Hepatocyte (in vitro differentiated cells): Measurements from ENCODE around the gene SH2D7. TPM values are rescaled to one million over a fixed set of nuclear protein-coding genes. Genes with fewer than 3 reads are reported as not detected.

Experiments
- DNase-seq: peaks from one replicate; pipeline ENCODE4 v3.0.0-alpha.2; 2016; ENCODE audit warnings: low spot score
- H2AFZ ChIP-seq: fragments of 200-600 bp; sonication (generic); 2 replicates; pipeline ENCODE4 v1.6.0; 2016; ENCODE audit warnings: antibody characterized with exemption, mild to moderate bottlenecking
- H3K27ac ChIP-seq: fragments of 200-600 bp; sonication (generic); 2 replicates; pipeline ENCODE4 v1.5.1; 2016; ENCODE audit warnings: mild to moderate bottlenecking
- H3K27me3 ChIP-seq: fragments of 200-600 bp; sonication (generic); 2 replicates; pipeline ENCODE4 v1.6.1; 2016
- H3K36me3 ChIP-seq: fragments of 200-600 bp; sonication (generic); replicated peaks from 2 replicates; pipeline ENCODE4 v1.5.1; 2016; ENCODE audit warnings: low read depth; ENCODE audit not compliant: insufficient read depth
- H3K4me1 ChIP-seq: fragments of 200-600 bp; sonication (generic); 2 replicates; pipeline ENCODE4 v1.5.1; 2016; ENCODE audit warnings: mild to moderate bottlenecking, moderate library complexity; ENCODE audit not compliant: insufficient read depth
- H3K4me2 ChIP-seq: fragments of 200-600 bp; sonication (generic); 2 replicates; pipeline ENCODE4 v1.6.0; 2016
- H3K4me3 ChIP-seq: fragments of 200-600 bp; sonication (generic); 2 replicates; pipeline ENCODE4 v1.5.1; 2016; ENCODE audit warnings: mild to moderate bottlenecking
- H3K79me2 ChIP-seq: fragments of 200-600 bp; sonication (generic); 2 replicates; pipeline ENCODE4 v1.6.0; 2017; ENCODE audit warnings: mild to moderate bottlenecking
- H3K9me2 ChIP-seq: fragments of 200-600 bp; sonication (generic); replicated peaks from 2 replicates; pipeline ENCODE4 v1.6.0; 2017; ENCODE audit warnings: mild to moderate bottlenecking; ENCODE audit not compliant: insufficient read depth
- H3K9me3 ChIP-seq: fragments of 200-600 bp; sonication (generic); 2 replicates; pipeline ENCODE4 v1.5.1; 2016; ENCODE audit warnings: low read depth, mild to moderate bottlenecking
- H4K20me1 ChIP-seq: fragments of 200-600 bp; sonication (generic); 2 replicates; pipeline ENCODE4 v1.6.0; 2016; ENCODE audit warnings: mild to moderate bottlenecking; ENCODE audit not compliant: insufficient read depth, poor library complexity, severe bottlenecking
- EZH2 ChIP-seq: fragments of 200-600 bp; sonication (generic); IDR thresholded peaks from 2 replicates; pipeline ENCODE4 v1.6.1; 2016; ENCODE audit warnings: antibody characterized with exemption, mild to moderate bottlenecking, borderline replicate concordance
- EZH2phosphoT487 ChIP-seq: fragments of 200-600 bp; sonication (generic); IDR thresholded peaks from one replicate; pipeline ENCODE4 v1.6.1; 2018; ENCODE audit warnings: antibody characterized with exemption, mild to moderate bottlenecking, low read depth, moderate library complexity; ENCODE audit not compliant: unreplicated experiment, severe bottlenecking
- WGBS: methylation state at CpG from one replicate; pipeline ENCODE4 v1.1.6; 2016; ENCODE audit warnings: low lambda C conversion rate; ENCODE audit errors: missing lambda C conversion rate; 5-methylcytosine and 5-hydroxymethylcytosine counted together
- polyA plus RNA-seq: library from polyadenylated mRNA; unstranded; fragments of >200 nt; fragmentation: Nextera tagmentation; extraction: Ambion mirVana; gene quantifications from 2 replicates; pipeline ENCODE4 v1.2.1, GENCODE V29; 2016
- total RNA-seq: library from RNA; depleted of rRNA; stranded (reverse); fragments of >200 nt; gene quantifications from 2 replicates; pipeline ENCODE4 v1.2.3, GENCODE V29; 2014
- TF ChIP-seq, protein P1 (sequence below): fragments of 200-600 bp; sonication (generic); IDR thresholded peaks from 2 replicates; pipeline ENCODE4 v1.5.1; 2016; ENCODE audit warnings: antibody characterized with exemption, mild to moderate bottlenecking; ENCODE audit not compliant: poor library complexity

SH2D7 gene
- total and polyA plus RNA-seq, 2 experiments from 2014 or later = 0.22 TPM; not detected in 1

DNA sequence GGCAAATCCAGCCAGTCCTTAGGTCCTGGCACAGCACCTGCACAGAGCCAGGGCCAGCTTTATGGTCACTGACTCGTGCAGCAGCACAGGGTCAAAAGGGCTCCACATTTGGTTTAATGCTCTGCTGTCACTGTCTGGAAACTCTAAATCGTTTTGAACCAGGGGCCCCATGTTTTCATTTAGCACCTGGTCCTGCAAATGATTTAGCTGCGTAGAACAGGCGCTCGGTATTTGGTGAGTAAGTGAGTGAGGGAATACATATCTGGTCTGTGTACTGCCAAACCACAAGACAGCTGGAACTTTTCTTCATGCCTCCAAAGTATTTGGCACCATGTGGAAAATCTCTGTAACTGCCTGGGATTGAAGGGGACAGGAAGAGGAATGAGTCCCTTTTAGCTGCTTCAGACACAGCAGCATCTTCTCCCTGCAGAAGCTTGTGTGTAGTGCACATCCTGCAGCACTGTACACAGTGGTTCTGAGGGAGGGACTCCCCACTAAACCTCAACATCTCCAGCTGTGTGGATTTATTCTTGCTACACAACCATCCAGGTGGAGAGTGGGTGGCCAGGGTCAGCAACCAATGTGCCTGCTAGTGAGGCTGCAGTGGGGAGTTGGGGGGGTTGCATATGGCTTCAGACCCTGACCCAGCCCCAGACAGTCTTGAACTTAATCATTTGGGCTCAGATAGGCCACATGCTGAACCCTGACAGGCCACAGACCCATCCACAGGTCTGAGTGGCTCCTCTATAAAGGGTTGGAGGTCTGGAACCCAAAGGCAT is 1.1 kb downstream of the SH2D7 start:
- Histone ChIP-seq H3K9me2 (no peaks in the 10 kb centered on the region), H3K4me3 (no peak overlapping the region), H3K79me2 (no peaks in the 10 kb centered on the region), H3K4me1 (peaks cover 23% of the 10 kb centered on the region), H3K27ac (no peak overlapping the region), H3K9me3 (no peaks in the 10 kb centered on the region), H3K27me3 (no peaks in the 10 kb centered on the region), H3K36me3 (no peaks in the 10 kb centered on the region), H3K4me2 (no peak overlapping the region), H4K20me1 (no peaks in the 10 kb centered on the region), H2AFZ (no peak overlapping the region)
- TF ChIP-seq, protein P1, sequence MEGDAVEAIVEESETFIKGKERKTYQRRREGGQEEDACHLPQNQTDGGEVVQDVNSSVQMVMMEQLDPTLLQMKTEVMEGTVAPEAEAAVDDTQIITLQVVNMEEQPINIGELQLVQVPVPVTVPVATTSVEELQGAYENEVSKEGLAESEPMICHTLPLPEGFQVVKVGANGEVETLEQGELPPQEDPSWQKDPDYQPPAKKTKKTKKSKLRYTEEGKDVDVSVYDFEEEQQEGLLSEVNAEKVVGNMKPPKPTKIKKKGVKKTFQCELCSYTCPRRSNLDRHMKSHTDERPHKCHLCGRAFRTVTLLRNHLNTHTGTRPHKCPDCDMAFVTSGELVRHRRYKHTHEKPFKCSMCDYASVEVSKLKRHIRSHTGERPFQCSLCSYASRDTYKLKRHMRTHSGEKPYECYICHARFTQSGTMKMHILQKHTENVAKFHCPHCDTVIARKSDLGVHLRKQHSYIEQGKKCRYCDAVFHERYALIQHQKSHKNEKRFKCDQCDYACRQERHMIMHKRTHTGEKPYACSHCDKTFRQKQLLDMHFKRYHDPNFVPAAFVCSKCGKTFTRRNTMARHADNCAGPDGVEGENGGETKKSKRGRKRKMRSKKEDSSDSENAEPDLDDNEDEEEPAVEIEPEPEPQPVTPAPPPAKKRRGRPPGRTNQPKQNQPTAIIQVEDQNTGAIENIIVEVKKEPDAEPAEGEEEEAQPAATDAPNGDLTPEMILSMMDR = no peak
- TF ChIP-seq EZH2 (no peak), EZH2phosphoT487 (no peak)
- WGBS = 37% methylated on average over 5 of the region's 5 CpGs
- DNase-seq = no peak

DNA sequence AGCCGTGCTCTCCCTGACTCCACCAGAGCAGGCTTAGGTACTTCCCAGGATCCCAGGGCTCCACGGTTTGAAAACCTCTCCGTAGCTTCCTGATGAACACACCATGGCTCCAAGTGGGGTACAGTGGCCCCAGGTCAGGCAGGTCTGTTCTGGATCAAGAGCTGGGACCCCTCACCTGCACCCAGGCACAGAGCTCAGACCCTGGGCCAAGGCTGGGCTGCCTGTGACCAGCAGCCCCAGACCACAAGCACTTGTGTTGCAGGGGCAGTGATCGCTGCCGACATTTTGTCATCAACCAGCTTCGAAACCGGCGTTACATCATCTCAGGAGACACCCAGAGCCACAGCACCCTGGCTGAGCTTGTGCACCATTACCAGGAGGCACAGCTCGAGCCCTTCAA is 5.3 kb downstream of the SH2D7 start:
- 92% methylated on average over 9 of the region's 9 CpGs for WGBS
- no peaks in the 10 kb centered on the region for H3K27me3 ChIP-seq
- no peaks in the 10 kb centered on the region for H3K9me3 ChIP-seq
- no peaks in the 10 kb centered on the region for H4K20me1 ChIP-seq
- no peak overlapping the region for H3K4me3 ChIP-seq
- H2AFZ ChIP-seq = no peak overlapping the region
- H3K4me1 ChIP-seq = peaks cover 11% of the 10 kb centered on the region
- H3K27ac ChIP-seq = no peak overlapping the region
- no peak overlapping the region for H3K4me2 ChIP-seq
- H3K79me2 ChIP-seq = no peaks in the 10 kb centered on the region
- no peak for DNase-seq
- no peaks in the 10 kb centered on the region for H3K9me2 ChIP-seq
- TF ChIP-seq, protein P1 = no peak
- TF ChIP-seq EZH2 (no peak), EZH2phosphoT487 (no peak)
- no peaks in the 10 kb centered on the region for H3K36me3 ChIP-seq

DNA sequence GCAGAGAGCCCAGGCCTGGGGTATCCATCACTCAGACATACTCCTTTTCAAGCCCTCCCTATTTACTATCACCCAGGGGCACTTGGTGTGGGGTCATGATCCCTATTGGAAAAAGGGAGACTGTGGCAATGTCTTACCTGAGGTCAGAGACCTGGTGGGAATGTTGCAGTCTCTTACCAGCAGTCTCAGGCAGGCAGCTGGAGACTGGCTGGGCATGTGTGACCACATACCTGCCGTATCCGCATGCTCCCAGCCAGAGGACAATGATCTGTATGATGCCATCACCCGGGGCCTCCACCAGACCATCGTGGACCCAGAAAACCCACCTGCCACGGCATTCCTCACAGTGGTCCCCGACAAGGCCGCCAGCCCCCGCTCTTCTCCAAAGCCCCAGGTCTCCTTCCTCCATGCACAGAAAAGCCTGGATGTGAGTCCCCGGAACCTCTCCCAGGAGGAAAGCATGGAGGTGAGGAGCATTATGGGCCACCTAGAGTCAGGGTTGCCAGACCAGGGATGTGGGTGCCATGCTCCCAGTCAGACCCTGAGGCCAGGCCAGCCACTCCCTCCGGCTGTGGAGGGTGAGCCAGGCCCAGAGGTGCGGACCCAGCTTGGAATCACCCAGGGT is 5.9 kb downstream of the SH2D7 start:
- no peak for DNase-seq
- WGBS = 90% methylated on average over 11 of the region's 11 CpGs
- H3K79me2 ChIP-seq = no peaks in the 10 kb centered on the region
- H3K9me3 ChIP-seq = no peaks in the 10 kb centered on the region
- no peaks in the 10 kb centered on the region for H4K20me1 ChIP-seq
- H2AFZ ChIP-seq = no peak overlapping the region
- no peaks in the 10 kb centered on the region for H3K27me3 ChIP-seq
- no peak overlapping the region for H3K27ac ChIP-seq
- H3K4me3 ChIP-seq = no peak overlapping the region
- H3K4me2 ChIP-seq = no peak overlapping the region
- H3K36me3 ChIP-seq = no peaks in the 10 kb centered on the region
- TF ChIP-seq EZH2phosphoT487 = no peak
- TF ChIP-seq, protein P1 = no peak
- no peak for TF ChIP-seq EZH2
- peaks cover 5% of the 10 kb centered on the region for H3K4me1 ChIP-seq
- H3K9me2 ChIP-seq = no peaks in the 10 kb centered on the region
